ENCODE measurements around the gene IGFN1.
"Not testable (repeated sequence)": the region's sequence is repeated elsewhere in the genome, so short reads cannot be mapped to it uniquely, and the experiment has no call there.

The IGFN1 gene

DNA sequence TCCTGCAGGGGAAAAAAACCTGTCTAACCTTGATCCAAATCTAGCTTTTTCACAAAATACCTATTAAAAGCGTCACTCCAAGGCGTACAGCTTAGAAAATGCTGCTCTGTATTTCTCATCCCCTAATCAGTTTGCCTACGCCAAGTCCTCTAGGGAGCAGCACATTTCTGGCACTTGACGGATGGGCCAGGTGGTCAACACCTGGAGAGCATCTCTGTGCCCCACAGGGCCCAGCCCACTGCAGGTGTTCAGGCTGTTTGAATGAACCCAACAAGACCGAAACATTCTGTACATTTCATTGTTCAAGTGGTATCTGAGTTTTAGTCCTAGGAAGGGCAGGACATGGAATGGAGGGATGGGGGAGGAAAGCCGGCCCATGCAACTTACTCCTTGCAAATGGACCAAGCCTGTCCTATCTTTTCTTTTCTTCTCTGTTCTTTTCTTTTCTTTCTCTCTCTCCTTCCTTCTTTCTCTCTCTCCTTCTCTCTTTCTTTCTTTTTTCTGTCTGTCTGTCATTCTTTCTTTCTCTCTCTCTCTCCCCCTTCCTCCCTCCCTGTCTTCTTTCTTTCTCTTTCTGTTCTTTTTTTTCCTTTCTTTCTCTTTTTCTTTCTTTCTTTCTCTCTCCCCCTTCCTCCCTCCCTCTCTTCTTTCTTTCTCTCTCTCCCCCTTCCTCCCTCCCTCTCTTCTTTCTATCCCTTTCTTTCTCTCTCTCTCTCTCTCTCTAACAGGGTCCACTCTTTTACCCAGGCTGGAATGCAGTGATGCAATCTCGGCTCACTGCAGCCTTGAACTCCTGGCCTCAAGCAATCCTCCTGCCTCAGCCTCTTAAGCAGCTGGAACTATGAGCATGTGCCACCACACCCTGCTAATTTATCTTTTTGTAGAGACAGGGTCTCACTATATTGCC, 29.1 kb downstream of the IGFN1 start:
- no peak for DNase-seq

GRCh38 chr1:201220388-201220715, 29.7 kb downstream of the IGFN1 start:
- no peak for DNase-seq

DNA sequence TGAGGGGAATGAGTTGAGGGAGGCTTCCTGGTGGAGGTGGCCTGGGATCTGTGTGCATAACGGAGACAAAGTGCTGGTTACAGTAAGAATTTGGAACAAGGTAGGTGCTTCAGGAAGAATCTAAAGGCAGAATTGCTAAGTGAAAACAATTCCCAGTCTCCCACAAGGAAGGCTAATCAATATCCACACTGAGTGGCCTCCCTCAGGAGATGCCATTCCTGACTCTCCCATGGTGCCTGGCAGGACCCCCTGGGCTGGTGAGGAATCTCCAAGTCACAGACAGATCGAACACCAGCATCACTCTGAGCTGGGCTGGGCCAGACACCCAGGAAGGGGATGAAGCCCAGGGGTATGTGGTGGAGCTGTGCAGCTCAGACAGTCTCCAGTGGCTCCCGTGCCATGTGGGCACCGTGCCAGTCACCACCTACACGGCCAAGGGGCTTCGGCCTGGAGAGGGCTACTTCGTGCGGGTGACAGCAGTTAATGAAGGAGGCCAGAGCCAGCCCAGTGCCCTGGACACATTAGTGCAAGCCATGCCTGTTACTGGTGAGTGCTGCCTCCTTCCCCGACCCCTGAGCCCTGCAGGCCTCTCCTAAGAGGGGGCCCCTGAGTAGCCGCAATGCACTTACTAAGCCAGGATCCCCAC, 30.7 kb downstream of the IGFN1 start:
- DNase-seq = no peak

GRCh38 chr1:201222125-201222524, 31.5 kb downstream of the IGFN1 start:
- DNase-seq = no peak

DNA sequence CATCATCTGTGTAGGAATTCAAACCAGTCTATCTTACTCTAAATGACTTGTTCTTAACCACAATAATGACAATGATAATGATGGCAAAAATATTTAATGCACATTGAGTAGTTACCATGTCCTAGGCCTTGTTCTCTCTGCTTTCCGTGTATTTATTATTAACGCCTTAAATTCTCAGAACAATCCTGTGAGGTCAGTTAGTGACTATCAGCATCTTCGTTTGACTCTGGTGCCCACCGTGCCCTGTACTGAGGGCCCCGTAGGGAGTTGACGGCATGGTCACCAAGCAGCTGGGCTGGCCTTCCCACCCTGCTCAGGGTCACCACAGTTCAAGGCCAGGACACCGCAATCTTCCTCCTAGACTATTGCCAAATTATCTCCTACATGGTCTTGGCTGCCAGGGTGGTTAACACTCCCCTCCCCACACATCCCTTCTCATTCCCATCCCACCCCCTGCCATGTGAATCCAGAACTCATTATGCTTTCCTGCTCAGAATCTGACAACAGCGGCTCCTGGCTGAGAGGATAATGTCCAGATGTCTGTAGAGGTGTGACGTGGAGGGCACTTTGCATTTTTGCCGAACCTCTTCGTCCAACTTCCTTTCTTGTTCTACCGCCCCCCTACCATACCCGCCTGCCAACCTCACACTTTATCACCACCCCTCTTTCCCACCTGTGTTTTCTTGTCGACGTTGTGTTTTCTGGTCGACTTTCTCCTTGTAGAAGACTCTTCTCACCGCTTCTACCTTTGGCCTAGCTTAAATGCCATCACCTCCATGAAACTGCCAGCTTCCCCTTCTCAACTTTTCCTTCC, 33.4 kb downstream of the IGFN1 start:
- DNase-seq = no peak

DNA sequence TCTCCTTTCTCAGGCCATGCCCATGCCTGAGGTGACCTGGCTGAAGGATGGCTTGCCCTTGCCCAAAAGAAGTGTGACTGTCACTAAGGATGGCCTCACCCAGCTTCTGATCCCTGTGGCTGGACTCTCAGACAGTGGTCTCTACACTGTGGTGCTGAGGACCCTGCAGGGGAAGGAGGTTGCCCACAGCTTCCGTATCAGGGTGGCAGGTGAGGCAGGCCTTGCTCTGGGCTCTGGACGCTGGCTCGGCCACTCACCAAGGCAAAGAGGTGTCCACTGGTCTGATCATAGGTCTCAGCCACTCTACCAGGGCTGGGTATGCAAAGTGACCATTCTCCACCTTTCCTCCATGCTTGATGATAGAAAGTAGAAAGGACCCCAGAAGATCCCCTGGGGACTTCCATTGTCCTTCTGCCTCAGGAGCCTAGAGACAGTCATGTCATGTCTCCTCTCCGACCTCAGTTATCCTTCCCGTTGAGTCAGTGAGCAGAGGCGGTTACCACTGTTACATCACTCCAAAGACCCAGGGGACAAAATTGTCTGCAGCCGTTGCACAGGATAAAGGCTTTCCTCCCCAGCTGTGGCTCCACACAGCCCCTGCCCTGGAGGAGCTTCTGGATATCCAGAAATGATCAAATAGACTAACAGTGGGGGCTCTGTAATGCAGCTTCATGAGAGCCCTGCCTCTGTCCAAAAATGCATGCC, 34.2 kb downstream of the IGFN1 start:
- no peak for DNase-seq

DNA sequence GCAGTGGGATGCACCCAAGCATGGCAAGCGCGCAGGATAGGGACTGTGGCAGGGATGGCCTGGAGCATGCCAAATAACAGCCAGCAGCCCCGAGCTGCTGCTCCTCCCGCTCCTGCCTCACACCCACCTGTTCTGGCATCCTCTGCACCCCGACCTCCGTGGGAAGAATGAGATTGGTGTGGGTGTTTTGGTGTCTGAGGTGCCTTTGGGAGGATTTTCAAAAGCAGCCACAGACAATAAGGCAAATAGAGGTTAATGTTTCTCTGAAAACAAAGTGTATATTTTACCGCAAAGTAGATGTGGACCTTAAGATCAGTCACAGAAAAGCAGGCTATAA, 35.5 kb downstream of the IGFN1 start:
- no peak for DNase-seq

- DNase-seq = no peak
Measured at GRCh38 chr1:201226859-201227488, 36.4 kb downstream of the IGFN1 start.

GRCh38 chr1:201228011-201228983, 37.7 kb downstream of the IGFN1 start:
- DNase-seq = no peak

- DNase-seq = no peak
Measured at GRCh38 chr1:201229095-201229494, 38.5 kb downstream of the IGFN1 start.

- no peak for DNase-seq
Measured at GRCh38 chr1:201229771-201230635, 39.4 kb downstream of the IGFN1 start.

GRCh38 chr1:201230676-201231075, 40.1 kb downstream of the IGFN1 start:
- no peak for DNase-seq

- DNase-seq = not testable (repeated sequence)
Measured at GRCh38 chr1:201239646-201240045, 49.0 kb downstream of the IGFN1 start.

GRCh38 chr1:201240171-201240570, 49.5 kb downstream of the IGFN1 start:
- DNase-seq = no peak

DNA sequence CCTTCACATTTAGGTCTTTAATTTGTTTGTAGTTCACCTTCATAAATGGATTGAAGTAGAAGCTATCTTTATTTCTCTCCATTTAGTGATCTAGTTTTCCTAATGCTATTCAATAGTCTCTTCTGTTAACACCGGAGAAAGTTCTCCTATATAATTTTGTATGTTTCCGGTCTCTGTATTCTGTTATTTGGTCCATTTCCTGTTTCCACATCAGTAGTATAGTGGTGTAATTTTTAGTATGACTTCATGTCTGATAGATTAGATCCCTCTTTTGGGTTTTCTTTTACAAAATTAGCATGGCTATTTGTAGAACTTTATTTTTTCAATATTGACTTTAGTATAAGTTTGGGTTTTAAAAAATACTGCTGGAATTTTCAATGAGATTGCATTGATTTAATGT, 51.1 kb downstream of the IGFN1 start:
- DNase-seq = no peak

GRCh38 chr1:201245082-201245481, 54.5 kb downstream of the IGFN1 start:
- DNase-seq = no peak

GRCh38 chr1:201248721-201249559, 58.3 kb downstream of the IGFN1 start:
- no peak for DNase-seq

GRCh38 chr1:201250326-201251011, 59.8 kb downstream of the IGFN1 start:
- no peak for DNase-seq

GRCh38 chr1:201251411-201251810, 60.8 kb downstream of the IGFN1 start:
- no peak for DNase-seq

Data from NCI-H748 treated with DMSO at 0.1 percent for 48 hours (cell line).